Measurements from ENCODE around the gene HMGCR.

The HMGCR gene

DNA sequence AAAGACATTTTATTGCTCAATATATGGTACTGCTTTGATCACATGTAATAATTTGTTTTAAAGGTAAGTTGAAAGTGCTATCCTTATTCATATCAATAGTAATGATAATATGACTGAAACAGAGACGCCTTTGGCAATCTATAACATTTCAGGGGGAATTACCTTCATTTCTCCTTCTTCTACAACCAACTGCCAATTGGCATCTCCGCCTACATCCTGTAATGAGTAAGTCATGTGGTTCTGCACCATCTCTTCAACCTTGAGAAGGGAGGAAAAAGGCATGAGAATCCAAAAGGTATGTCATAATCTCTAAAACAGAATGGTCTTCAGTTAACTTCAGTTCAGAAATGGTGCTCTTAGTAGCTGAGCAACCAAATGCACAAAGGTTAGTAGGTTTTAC, 52.4 kb downstream of the HMGCR start:
- DNase-seq (ENCODE audit: low spot score): no peak
- in situ Hi-C loops (cut with MboI; ENCODE audit: low sequenced_read_pairs, unreplicated experiment): no loop called here
- TF ChIP-seq, protein P1, sequence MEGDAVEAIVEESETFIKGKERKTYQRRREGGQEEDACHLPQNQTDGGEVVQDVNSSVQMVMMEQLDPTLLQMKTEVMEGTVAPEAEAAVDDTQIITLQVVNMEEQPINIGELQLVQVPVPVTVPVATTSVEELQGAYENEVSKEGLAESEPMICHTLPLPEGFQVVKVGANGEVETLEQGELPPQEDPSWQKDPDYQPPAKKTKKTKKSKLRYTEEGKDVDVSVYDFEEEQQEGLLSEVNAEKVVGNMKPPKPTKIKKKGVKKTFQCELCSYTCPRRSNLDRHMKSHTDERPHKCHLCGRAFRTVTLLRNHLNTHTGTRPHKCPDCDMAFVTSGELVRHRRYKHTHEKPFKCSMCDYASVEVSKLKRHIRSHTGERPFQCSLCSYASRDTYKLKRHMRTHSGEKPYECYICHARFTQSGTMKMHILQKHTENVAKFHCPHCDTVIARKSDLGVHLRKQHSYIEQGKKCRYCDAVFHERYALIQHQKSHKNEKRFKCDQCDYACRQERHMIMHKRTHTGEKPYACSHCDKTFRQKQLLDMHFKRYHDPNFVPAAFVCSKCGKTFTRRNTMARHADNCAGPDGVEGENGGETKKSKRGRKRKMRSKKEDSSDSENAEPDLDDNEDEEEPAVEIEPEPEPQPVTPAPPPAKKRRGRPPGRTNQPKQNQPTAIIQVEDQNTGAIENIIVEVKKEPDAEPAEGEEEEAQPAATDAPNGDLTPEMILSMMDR (IDR thresholded peaks at IDR 0.05; ENCODE audit: borderline replicate concordance, control extremely low read depth, extremely low read depth, insufficient read depth, missing control alignments): no peak

DNA sequence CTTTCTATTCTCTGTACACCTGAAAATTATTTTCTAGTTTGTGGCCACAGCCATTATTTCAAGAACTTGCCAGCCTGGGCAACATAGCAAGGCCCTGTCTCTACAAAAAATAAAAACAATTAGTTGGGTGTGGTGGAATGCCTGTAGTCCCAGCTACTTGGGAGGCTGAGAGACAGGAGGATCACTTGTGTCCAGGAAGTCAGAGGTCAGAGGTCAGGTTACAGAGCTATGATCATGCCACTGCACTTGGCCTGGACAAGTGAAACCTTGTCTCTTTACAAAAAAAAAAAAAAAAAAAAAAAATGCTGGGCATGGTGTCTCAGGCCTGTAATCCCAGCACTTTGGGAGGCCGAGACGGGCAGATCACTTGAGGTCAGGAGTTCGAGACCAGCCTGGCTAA, 58.3 kb downstream of the HMGCR start:
- no peak for DNase-seq (ENCODE audit: low spot score)
- TF ChIP-seq, protein P1 (IDR thresholded peaks at IDR 0.05; ENCODE audit: borderline replicate concordance, control extremely low read depth, extremely low read depth, insufficient read depth, missing control alignments): no peak
- in situ Hi-C loops (cut with MboI; ENCODE audit: low sequenced_read_pairs, unreplicated experiment): no loop called here

DNA sequence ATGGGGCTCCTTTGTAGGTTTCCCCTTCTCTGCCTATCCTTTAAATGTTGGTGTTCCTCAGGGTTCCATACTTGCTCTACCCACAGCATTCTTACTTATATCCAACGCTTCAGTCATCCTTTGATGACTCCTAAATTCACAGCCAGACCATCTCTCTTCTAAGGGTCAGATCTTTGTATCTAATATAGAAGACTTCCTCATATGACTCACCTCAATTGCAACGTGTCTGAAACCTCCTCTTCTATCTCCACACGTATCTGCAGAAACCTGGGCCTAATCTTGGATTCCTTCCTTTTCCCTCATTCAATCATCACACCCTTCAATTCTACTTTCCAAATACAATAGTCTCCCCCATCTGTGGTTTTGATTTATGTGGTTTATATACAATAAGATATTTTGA, 68.3 kb downstream of the HMGCR start:
- no peak for DNase-seq (ENCODE audit: low spot score)
- in situ Hi-C loops (cut with MboI; ENCODE audit: low sequenced_read_pairs, unreplicated experiment): no loop called here
- TF ChIP-seq, protein P1 (IDR thresholded peaks at IDR 0.05; ENCODE audit: borderline replicate concordance, control extremely low read depth, extremely low read depth, insufficient read depth, missing control alignments): no peak

Data from GM13976 (cell line).